NCI-H2171 treated with DMSO at 0.1 percent for 48 hours (cell line): ENCODE data around the gene MSTN.
A peak's percentile ranks its signal among the peaks of the same experiment; 100 is the strongest.

Experiments used
- DNase-seq: peaks from one replicate; lab custom pipeline; 2025; lab: John Stamatoyannopoulos, UW

MSTN gene

GRCh38 chr2:190062601-190063000 is at the start of gene MSTN:
Gene MSTN, minus strand, starts transcription at chr2:190062729. Its CDS starts 133 bp downstream, at chr2:190062596.
- no peak for DNase-seq

- DNase-seq, result no peak
These were observed 48.6 kb upstream of the MSTN start for GRCh38 chr2:190111166-190111565.

- DNase-seq, result no peak
These were observed 48.2 kb upstream of the MSTN start for GRCh38 chr2:190110699-190111098.

GRCh38 chr2:190110131-190110530 is 47.6 kb upstream of the MSTN start:
- no peak for DNase-seq

GRCh38 chr2:190107409-190107808 is 44.9 kb upstream of the MSTN start:
- DNase-seq, result no peak

- DNase-seq, result no peak
These were observed 44.3 kb upstream of the MSTN start for GRCh38 chr2:190106783-190107182.

- DNase-seq, result no peak
These were observed 43.0 kb upstream of the MSTN start for GRCh38 chr2:190105554-190105953.

- no peak for DNase-seq
These were observed 40.6 kb upstream of the MSTN start for GRCh38 chr2:190103144-190103543.

GRCh38 chr2:190099890-190100697 is 37.6 kb upstream of the MSTN start:
- DNase-seq, result no peak

DNA sequence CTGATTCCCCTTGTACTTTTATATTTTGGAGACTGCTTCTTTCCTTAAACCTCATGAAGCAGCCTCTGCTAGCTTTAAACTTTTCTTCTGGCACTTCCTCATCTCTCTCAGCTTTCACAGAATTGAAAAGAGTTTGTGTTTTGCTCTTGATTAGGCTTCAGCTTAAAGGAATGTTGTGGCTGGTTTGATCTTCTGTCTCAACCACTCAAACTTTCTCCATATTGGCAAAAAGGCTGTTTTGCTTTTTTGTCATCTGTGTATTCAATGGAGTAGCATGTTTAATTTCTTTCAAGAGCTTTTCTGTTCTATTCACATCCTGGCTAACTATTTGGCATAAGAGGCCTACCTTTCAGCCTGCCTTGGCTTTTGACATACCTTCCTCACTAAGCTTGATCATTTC is 36.3 kb upstream of the MSTN start:
- no peak for DNase-seq

- no peak for DNase-seq
These were observed 34.6 kb upstream of the MSTN start for GRCh38 chr2:190097115-190097514.

DNA sequence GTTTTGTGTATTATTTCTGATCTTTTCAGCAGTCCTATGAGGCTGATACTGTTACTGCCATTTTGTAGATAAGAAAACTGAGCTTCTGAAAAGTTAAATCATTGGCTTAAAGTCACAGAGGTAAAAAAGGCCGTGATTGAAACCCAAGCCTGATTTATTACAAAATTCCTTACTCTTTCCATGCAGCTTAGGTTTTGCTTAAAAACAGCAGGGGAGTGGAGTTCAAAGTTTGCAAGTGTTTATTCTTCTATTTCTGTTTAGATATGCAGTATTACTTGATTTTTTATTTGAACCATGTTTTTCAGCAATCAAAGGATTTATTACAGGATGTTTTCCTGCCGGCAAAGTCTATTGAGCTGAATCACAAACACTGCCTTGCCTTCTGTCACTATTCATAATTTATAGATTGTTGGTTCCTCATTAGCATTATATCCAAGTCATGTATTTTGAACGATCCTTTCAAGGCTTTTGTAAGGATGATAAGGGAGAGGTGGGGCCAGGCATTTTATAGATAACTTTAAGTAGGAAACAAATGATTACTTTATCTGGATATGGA is 31.9 kb upstream of the MSTN start:
- DNase-seq, result no peak

GRCh38 chr2:190093793-190094192 is 31.3 kb upstream of the MSTN start:
- DNase-seq, result no peak

DNA sequence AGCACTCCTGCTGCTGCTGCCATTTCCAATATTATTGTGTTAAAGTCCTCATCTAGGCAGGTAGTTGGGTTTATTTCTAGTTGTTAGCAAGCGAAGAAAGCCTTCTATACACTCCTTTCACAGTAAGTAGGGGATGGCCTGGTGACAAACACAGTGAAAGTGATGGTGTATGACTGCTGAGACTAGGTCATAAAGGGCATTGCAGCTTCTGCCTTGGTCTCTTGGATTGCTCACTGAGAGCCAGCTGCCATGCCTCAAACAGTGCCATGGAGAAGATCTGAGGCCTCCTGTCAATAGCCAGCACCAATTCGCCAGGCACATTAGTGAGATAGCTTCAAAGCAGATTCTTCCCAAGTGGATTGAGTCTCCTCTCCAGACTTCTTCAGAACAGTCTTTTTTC is 27.6 kb upstream of the MSTN start:
- DNase-seq, result no peak

DNA sequence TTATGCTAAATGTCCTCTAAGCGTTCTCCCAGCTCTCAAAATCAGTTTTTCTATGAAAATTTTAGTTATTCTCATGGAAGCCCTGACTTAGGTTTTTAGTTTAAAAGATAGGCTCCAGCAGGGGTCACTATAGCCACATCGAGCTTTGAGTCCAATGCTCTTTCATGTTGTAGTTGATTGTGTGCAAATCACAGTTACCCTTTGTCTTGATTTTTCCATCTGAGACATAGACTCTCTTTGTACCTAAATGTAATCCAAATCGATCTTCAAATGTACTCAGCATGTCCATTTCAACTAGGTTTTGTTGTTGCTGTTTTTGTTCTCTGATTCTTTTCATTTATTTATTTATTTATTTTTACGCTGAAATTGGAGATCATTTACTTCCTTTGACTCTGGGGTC is 26.4 kb upstream of the MSTN start:
- peak; percentile 56 for DNase-seq

GRCh38 chr2:190084704-190085103 is 22.2 kb upstream of the MSTN start:
- no peak for DNase-seq

- no peak for DNase-seq
These were observed 19.6 kb upstream of the MSTN start for GRCh38 chr2:190082118-190082517.

- DNase-seq, result no peak
These were observed 18.1 kb upstream of the MSTN start for GRCh38 chr2:190080527-190081049.

- no peak for DNase-seq
These were observed 16.6 kb upstream of the MSTN start for GRCh38 chr2:190079160-190079559.

GRCh38 chr2:190075623-190076022 is 13.1 kb upstream of the MSTN start:
- DNase-seq, result no peak

GRCh38 chr2:190069936-190070696 is 7.6 kb upstream of the MSTN start:
- DNase-seq, result peak; percentile 69

GRCh38 chr2:190068764-190069163 is 6.2 kb upstream of the MSTN start:
- DNase-seq, result no peak

DNA sequence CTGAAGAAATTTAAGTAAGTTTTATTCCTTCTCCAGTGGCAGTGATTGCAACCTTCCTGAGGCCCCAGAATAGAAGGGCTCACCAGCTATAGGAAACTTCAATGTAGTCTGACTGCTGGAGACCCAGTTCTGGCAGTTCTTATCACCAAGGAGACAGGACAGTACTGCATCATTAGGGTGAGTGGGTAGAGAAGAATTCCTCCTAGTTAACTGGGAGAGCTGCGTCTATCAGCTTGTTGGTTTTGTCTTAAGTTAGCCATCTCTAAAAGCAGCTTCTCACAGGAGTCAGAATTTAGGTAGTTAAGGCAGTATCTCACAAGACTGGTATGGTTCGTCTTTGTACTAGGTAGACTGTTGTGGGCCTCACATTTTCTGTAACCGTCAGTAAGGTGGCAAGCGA is 3.3 kb upstream of the MSTN start:
- no peak for DNase-seq
